HG03045 (cell line): ENCODE results near the gene ACTN3.
A peak's percentile ranks its signal among the peaks of the same experiment; 100 is the strongest.
"Not testable (repeated sequence)": the region's sequence is repeated elsewhere in the genome, so short reads cannot be mapped to it uniquely, and the experiment has no call there.

Experiments
- ATAC-seq: cut with Tn5 transposase; IDR thresholded peaks from one replicate; pipeline ENCODE4 v1.9.1; 2021; ENCODE audit warnings: mild to moderate bottlenecking, moderate library complexity; ENCODE audit not compliant: unreplicated experiment

ACTN3 gene

GRCh38 chr11:66593303-66593635, 46.6 kb downstream of the ACTN3 start:
- ATAC-seq = peak; percentile 5

GRCh38 chr11:66593650-66594049, 46.9 kb downstream of the ACTN3 start:
- no peak for ATAC-seq

DNA sequence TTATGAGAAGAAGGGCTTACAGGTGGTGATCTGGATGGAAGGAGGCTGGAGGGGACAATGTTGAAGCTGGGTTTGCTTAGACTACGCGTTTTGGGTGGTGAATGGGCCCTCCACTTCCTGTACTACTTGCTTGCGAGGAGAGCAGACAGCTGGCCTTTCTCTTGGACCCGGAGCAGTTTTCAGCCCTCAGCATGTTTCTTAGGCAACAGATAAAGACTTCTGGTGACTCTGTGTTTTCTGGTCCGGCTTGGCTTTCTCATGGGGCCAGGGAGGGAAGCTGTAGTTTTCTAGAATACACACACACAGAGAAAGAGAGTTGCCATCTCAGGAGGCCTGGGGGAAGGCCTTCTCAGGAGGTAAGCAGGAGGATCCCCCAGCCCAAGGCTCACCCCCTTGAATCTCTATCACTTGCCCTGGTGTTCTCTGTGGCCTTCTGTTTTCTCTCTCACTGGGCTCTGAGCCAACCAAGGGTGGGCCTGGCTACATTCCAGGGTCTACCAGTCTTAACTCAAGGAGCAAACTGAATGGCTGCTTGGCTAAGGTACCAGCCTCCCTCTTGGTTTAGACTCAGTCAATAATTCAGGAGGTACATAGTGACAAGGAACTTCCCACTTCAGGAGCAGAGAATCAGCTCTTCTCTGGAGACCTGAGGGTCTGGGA, 48.7 kb downstream of the ACTN3 start:
- ATAC-seq = no peak

GRCh38 chr11:66598993-66599392, 52.3 kb downstream of the ACTN3 start:
- no peak for ATAC-seq

DNA sequence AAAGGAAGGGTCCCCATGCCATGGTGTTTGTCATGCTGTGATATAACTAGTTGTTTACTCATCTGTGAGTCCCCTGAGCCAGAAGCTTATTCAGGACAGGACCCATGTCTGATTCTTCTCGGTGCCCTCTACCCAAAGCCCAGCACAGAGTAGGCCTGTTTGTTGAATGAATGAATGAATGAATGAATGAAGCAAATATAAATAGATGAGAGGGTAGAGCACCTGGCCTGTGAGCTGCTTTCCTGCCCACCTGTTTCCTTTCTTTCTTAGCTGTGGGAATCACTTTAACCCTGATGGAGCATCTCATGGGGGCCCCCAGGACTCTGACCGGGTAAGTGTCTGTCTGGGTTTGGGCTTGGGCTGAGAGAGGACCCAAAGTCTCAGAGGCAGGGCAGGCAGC, 53.5 kb downstream of the ACTN3 start:
- no peak for ATAC-seq

GRCh38 chr11:66600631-66601233, 54.0 kb downstream of the ACTN3 start:
- no peak for ATAC-seq

DNA sequence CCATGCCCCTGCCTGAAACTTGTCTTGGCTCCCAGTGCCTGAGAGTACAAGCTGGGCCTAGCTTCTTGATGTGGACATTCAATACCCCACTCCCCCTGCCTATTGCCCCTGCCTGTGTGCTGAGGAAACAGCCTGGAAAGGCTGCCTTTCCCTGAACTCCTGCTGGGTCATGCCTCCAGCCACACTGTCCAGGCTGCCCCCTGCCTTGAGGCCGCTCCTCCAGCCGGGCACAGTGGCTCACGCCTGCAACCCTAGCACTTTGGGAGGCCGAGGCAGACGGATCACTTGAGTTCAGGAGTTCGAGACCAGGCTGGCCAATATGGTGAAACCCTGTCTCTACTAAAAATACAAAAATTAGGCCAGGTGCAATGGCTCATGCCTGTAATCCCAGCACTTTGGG, 56.4 kb downstream of the ACTN3 start:
- no peak for ATAC-seq

GRCh38 chr11:66604155-66604554, 57.5 kb downstream of the ACTN3 start:
- no peak for ATAC-seq

GRCh38 chr11:66606608-66607007, 59.9 kb downstream of the ACTN3 start:
- not testable (repeated sequence) for ATAC-seq

DNA sequence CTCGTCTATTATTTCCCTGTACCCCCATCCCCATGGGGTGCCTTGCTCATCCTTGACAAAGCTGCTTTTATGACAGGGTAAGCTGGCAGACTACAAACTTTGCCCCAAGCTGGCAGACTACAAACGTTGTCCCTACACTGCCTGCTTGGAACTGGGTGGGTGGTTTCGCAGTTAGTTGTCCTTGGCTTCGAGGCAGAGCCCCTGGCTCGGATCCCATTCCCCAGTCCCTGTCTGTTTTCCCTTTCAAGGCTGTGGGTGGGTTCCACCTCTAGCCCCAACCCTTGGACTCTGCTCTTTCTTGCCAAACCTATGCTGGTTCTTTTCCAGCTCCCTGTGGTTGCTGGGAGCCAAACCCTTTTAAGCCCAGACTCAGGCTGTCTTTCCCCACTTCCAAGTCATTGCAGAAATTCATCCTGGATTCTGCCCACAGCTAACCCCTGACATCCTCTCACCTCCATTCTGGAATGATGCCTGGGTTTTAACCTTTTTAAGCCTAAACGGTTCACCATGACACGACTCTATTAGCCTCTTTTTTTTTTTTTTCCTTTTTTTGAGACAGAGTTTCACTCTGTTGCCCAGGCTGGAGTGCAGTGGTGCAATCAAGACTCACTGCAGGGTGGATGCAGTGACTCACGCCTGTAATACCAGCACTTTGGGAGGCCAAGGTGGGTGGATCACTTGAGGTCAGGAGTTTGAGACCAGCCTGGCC, 60.6 kb downstream of the ACTN3 start:
- no peak for ATAC-seq

GRCh38 chr11:66609721-66610617, 63.3 kb downstream of the ACTN3 start:
- no peak for ATAC-seq

GRCh38 chr11:66612458-66612857, 65.8 kb downstream of the ACTN3 start:
- no peak for ATAC-seq
